ENCODE data around the gene TXK. TPM values are rescaled to one million over a fixed set of nuclear protein-coding genes. Genes with fewer than 3 reads are reported as not detected.

Gene TXK
- polyA plus RNA-seq, 3 donors: 2.2 to 4.2 (median 4.1) TPM

DNA sequence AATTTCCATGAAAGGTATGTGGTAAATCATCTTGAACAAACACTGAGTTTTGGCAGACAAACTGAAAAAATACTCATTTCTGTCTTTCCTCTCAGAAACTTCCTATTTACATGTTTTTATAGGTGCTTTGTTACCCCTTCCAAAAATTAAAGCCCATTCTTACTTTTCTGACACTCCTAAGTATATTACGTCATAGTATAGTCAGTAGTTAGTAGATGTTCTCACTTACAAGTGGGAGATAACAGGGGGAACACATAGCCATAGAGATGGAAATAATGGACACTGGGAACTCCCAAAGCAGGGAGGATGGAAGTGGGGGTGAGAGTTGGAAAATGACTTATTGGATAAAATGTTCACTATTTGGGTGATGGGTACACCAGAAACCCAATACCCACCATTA is 28.8 kb downstream of the TXK start:
- no peak for DNase-seq

DNA sequence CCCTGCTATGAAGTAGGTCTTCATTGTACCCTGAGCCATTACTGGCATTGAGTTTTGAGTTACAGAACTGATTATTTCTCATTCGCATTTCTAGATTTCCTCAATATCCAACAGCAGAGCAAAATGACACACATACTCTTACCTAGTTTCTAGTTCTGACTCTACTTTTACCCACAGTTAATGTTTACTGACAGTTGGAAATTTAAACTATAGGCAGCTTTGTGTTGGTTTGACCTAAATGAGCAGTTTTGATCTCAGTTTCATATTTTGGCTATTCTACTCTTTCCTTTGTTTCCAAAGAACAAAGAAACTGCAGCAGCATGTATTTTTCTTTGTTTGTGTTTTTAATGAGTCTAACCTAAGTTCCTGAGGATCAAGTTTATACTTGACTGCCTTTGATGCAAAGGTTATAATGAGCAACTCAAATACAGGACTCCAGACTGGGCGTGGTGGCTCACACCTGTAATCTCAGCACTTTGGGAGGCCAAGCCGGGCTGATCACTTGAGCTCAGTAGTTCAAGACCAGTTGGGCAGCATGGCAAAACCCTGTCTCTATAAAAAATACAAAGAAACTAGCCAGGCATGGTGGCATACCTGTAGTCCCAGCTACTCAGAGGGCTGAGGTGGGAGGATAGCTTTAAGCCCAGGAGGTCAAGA is 30.4 kb downstream of the TXK start:
- no peak for DNase-seq

DNA sequence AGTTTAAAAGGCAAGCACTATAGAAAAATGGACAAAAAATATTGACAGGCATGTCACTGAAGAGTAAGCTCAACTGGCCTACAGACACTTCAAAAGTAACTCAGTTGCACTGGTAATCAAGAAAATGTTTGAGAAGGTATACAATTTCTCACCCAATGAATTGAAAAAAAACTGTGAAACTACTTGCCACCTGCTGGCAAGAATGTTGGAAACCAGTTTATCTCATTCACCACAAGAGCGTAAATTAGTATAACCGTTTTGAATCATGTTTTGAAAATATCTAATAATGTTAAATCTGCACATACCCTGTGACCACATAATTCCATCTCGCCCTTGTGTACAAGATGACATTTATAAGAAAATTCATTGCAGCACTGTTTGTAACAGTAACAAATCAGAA is 31.7 kb downstream of the TXK start:
- no peak for DNase-seq

DNA sequence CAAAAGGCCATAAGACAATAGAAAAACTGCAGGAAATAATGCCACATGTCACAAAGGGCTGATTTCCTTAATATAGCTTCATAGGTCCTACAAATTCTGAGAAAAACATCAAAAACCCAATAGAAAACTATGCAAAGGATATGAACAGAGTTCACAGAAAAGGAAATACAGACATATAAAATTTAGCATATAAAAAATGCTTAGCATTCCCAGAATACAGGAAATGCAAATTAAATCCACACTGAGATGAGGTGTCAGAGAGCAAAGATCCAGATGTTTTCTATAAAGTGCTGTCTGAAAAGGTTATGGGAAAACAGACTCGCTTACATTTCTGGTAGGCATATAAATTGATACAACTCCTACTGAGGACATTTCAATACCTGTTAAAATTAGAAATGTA is 33.8 kb downstream of the TXK start:
- DNase-seq: no peak

DNA sequence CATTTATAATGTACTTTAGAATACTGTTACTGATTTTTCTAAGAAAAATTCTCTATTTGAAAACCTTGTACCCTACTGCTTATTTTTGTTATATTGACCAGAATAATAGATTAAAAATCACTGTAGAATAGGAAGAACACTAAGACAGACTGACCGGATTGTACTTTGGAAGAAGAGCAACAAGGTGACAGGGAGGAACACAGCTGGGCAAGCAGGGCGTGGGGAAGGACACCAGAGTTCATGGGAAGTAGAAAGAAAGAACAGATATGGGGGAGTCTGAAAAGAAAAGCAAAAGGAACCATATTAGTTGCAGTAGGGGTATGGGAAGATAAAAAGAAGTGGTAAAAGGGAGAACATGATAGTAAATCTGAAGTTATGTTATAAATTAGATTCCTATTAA is 38.6 kb downstream of the TXK start:
- DNase-seq: no peak

DNA sequence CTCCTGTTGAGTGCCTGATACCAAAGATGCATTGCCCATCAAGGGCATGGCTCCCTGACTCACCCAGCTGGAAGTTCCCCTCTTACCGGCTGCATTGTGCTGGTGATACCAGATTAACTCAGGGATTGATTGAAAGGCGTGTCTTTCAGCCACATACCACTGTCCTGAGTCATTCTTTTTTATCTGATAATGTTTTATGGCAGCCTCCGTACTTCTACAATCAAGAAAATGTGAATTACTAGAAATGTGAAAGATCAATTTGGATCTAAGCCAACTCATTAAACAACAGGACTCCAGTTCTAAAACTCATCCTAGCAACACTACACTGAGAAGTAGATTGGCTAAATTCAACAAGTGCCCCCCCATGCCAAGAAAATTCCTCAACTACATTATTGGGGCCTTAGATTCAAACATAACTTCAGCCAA is 40.0 kb downstream of the TXK start:
- no peak for DNase-seq

DNA sequence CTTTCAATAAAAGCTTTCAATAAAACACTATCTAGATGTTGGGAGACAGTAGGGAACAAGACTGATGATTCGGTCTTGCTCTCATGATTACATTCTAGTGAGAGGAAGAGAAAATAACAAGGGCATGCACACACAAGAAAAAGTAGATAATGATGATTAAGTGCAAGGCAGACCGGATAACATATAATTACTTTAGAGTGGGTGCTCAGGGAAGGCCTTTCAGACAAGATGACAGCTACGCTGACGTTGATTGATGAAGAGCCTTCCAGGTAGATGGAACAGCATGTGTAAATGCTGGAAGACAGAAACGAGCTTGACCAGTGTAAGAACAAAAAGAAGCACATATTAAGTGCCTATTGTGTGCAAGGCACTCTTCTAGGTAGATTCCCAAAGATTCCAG is 43.4 kb downstream of the TXK start:
- no peak for DNase-seq

DNA sequence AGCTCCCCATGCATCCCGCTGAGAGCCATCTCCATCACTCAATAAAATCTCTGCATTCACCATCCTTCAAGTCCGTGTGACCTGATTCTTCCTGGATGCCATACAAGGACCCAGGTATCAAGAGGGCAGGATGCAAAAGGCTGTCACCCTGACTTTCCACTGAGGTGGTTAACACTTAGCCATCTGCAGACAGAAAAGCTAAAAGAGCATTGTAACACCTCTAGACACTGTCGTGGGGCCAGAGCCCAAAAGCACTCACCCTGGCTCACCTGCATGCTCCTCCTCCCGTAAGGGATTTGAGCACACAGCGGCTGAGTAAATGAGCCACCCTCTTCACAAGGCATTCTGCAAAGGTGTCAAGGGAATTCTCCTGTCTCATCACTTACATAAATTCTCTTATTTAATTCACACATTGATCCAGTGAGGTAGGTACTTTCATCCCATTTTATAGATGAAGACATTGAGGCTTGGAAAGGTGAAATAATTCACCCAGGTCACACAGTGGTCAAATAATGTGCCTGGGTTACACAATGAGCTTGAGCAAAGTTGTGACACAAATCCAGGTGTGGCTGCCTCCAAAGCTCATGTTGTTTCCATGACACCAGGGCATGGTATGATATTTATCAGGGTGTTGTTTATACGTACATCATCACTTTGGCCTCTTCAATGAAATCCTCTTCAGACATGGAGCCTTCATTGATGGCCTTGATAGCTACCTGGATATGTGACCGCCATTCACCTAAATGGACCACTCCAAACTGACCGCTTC is 48.0 kb downstream of the TXK start:
- no peak for DNase-seq

DNA sequence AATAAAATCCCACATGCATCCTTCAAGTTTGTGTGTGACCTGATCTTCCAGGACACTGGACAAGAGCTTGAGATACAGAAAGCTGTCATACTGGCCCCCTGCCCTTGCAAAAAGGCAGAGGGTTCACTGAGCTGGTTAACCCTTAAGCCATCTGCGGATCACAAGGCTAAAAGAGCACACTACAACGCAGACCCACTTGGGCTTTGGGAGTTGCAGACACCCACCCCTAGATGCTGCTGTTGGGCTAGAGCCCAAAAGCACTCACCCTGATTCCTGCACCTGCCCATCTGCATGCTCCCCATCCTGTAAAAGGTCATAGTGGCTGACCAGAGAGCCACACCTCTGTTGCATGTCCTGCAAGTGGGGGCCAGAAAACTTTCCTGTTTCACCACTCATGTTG is 51.1 kb downstream of the TXK start:
- no peak for DNase-seq

DNA sequence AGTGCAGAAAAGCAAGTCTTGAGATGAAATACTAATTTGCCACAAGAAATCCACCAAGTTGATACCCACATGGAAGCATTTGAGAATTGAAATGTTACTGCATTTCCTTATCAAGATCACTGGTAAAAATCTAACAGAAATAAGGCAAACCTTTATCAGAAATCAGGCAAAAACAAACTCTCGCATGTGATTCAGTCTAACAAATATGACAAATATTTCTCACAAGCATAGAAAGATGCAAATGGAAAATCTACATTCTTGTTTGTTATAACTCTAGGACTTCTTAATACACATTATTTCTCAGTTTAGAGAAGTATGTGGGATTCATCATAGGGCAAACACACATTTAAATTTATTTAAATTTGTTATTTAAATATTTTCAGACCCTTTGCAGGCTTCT is 52.9 kb downstream of the TXK start:
- no peak for DNase-seq

DNA sequence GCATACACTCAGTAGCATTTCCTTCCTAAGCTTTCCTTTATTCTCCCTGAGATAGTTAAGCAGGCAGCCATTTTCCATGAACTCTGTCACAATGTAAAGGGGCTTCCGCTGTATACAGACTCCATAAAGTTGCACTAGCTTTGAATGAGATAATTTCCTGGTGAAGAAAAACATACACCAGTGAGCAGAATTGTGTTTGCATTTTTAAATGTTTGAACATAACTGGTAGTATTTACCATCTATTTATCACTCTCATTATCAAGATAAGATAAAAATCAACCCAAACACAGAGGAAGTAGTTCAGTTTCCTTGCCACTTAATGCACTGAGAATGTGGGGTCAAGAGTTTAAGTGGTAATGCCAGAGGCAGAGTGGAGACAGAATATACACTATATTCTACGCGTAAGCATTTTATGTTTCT is 54.1 kb downstream of the TXK start:
- DNase-seq: no peak

DNA sequence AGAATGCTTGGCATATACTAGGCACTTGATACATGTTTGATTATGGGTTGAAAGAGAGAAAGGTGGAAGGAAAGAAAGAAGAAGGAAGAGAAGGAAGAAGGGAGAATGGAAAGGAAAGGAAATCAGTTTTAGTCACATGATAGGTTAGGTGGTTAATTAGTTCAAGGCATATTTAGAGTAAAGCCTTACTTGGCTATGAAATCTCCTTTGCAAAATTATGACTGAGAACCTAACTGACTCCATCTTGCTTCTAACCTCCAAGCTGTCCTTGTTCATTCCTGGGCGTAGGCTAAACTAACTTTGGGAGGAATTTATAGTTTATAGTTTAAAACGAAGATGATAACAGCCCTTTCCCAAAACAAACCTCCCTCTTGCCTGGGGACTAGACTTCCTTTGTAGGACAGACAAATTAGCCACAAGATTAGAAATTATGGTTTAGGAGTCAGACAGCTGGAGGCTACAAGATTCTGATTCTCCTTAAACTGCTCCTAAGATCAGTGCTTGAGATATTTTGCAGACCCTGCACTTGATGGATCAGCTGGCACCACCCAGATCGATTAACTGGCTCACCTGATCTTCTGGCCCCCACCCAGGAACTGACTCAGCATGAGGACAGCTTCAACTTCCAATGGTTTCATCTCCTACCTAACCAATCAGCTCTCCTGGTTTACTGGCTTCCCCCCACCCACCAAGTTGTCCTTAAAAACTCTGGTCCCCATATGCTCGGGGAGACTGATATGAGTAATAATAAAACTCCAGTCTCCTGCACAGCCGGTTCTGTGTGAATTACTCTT is 55.0 kb downstream of the TXK start:
- no peak for DNase-seq

DNA sequence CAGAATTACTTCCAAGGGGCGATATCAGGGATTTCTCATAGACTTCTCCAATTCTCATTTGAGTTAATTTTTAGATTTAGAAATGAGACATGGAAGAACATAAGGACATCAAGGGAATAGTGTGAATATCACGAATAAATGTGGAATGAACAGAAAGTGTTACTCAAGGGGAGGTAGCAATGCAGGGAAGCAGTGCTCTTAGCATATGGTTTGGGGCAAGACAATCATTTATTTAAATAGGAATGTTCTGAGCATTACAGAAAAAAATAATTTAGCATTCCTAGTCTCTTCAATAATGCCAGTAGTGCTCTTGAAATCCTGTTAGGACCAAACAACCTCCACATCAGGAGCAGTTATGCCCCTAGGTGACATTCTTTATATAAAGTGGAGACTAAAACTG is 55.6 kb downstream of the TXK start:
- DNase-seq: no peak

DNA sequence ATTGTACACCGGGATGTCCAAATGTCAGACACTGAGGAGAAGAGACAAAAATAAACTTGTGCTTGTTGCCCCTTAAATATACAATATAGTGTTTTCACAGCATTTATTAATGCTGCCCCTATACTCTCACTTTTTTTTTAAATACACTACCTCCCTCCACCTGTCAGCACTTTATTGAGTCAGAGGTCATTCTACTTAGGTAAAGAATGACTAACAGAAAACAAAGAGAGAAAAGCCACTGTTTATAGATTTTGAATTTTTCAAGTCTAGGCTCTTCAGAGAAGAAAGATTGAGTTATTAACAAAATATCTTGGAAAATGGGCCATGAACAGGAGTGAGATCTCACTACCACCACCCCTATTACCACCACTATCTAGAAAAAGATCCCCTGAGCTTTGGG is 59.4 kb downstream of the TXK start:
- no peak for DNase-seq

DNA sequence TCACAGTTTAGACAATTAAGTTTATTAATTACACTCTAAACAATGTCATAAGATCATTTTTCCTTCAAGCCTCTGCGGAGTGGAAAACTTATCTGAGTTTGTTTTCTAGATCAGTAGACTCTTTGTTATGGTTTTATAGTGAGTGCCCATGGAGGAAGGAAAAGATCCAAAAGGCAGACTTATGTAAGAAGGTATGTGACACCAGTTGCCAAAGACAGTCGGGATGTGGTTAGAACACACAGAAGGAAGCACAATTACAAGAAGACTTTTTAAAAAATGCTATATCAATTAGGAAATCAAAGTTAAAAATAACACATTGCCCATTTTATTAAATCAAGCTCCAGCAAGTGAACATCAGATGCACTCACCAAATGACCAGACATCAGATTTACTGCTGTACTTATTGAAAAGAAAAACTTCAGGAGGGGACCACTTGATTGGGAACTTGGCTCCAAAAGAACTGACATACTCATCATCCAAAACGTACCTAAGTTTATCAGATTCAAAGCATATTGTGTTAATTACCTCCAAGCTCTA is 60.4 kb downstream of the TXK start:
- DNase-seq: no peak

DNA sequence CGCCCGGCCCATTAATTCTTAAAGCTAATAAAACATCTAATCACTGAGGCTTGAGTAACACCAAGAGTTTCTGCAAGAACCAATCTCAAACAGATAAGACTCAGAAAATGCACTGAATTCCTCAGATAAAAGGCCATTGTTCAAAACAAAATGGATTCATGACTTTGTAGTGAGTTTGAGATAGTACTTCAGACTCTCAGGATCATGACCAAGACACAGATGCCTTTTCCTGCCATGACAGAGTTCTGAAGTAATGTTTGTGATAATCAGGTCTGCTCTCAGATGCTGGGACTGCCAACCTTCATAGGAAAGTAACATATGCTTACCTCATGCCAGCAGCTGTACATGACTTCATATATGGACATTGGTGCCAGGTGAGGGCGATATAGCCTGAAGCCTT is 62.9 kb downstream of the TXK start:
- DNase-seq: no peak

DNA sequence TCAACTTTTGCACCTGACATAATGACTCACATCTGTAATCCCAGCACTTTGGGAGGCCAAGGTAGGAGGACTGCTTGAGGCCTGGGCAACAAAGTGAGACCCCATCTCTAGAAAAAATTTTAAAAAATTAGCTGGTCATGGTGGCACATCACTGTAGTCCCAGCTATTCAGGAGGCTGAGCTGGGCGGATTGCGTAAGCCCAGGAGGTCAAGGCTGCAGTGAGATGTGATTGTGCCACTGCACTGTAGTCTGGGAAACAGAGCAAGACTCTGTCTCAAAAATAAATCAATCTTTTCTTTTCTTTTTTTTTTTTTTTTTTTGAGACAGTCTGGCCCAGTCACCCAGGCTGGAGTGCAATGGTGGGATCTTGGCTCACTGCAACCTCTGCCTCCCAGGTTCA is 65.0 kb downstream of the TXK start:
- no peak for DNase-seq

DNA sequence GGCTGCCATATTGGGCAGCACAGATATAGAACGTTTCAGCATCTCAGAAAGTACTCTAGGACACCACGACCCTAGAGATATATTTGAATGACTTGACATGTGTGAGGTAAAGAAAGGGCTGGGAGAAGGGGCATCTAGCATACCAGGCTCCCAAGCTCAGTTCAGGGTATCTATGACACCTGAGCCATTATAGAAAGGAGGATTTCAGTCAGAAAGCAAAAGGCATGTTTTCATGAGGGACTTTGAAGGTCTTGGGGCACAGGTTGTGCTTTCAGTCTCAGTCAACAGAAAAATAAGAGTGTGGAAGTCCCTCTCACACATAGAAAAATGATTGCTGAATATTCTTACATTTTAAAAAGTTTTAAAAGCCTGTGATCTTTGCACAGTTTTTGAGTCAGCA is 65.9 kb downstream of the TXK start:
- no peak for DNase-seq

DNA sequence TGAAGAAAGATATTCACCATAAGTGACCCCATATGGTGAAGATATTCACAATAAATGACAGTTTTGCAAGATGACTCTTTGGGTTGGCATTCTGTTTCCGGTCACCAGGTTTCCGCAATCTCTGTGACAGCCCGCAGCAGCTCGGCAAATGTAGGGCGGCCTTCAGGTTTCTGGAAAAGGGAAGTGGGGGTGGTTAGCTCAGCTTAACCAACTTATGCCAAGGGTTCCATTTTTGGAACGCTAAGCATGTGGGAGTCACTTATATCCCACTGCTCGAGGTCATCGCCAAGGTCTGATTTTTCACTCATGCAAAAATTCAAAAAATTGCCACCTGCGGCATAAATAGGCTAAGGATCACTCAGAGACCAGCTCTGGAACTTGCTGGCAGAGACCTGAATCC is 66.5 kb downstream of the TXK start:
- no peak for DNase-seq

DNA sequence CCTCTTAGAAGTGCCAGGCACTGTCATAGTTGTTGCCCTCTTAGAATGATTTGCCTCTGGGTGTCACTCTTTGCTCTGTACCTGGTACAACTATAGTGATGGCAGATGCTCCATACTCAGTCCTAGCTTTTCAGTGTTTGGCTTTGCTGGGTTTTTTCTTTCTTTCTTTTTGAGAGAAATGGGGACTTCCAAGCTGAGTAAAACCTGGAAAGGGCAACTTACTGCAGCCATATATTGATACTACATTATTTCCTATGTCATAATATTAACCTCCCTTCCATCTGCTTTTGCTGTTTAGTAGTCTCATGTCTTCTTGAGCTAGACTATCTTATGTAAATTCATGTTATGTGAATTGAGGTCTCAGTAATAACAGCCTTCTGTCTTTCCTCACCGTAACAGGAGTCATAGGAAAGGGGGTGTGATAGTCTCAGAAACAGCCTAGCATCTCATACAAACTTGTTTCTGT is 68.4 kb downstream of the TXK start:
- DNase-seq: no peak

DNA sequence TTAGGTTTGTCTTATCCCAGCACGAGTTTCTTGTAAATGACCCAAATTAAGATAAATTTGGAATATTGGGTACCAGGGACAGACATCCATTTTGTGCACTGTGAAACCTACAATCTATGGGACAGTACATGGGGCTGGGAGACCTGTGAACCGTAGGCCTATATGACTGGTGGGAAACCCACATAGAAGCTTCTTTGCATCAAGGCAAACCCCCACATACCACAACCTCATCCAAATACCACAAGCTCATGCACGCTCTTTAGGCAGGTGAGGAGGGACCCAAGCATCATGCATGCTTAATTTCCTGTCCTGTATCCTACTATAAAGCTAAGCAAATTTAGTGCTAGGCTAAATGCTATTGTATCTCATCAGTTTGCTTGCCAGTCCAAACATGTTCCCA is 69.7 kb downstream of the TXK start:
- DNase-seq: no peak
